Left lung (tissue), 10 donors: ENCODE measurements around the gene DNAH9. TPM values are rescaled to one million over a fixed set of nuclear protein-coding genes. Genes with fewer than 3 reads are reported as not detected.

Experiments used
- ATAC-seq: fragments of 200-7000 bp; cut with Tn5 transposase; one replicate; pipeline ENCODE4 v1.9.1; 2020; ENCODE audit warnings: moderate library complexity
- DNase-seq, 4 donors: peaks; one replicate each; pipeline ENCODE4 v3.0.0-alpha.2; 2013 to 2020
- H3K27ac ChIP-seq, 2 donors: fragments of 200-600 bp; sonication (generic) in 1 of 2; one replicate each; pipeline versions ENCODE4 v1.5.0 to v1.8.0; 2020 to 2021
- H3K27me3 ChIP-seq, 2 donors: fragments of 200-600 bp; sonication (generic) in 1 of 2; one replicate each; pipeline versions ENCODE4 v1.5.0 to v1.8.0; 2020 to 2021
- H3K36me3 ChIP-seq, 2 donors: fragments of 200-600 bp; sonication (generic) in 1 of 2; one replicate each; pipeline versions ENCODE4 v1.5.0 to v1.8.0; 2020 to 2021
- H3K4me1 ChIP-seq, 2 donors: fragments of 200-600 bp; one replicate each; pipeline ENCODE4 v1.8.0; 2021
- H3K4me3 ChIP-seq, 2 donors: fragments of 200-600 bp; sonication (generic) in 1 of 2; one replicate each; pipeline versions ENCODE4 v1.5.0 to v1.8.0; 2020 to 2021; ENCODE audit warnings: mild to moderate bottlenecking in 1 of 2
- H3K9me3 ChIP-seq, 2 donors: fragments of 200-600 bp; sonication (generic) in 1 of 2; one replicate each; pipeline versions ENCODE4 v1.5.0 to v1.8.0; 2020 to 2021
- intact Hi-C, 2 donors: fragments of 100-400 bp; cut with DNase I; formaldehyde crosslinking; loops; one replicate each; pipeline versions ENCODE4 v1.11.2 to v1.14.2; 2022
- polyA plus RNA-seq, 6 donors: library from polyadenylated mRNA; unstranded; fragments of 120-200 nt; gene quantifications; one replicate each; pipeline ENCODE4 v1.2.1, GENCODE V29; 2013; ENCODE audit not compliant: insufficient read length in 6 of 6
- total RNA-seq, 2 donors: library from RNA; stranded (reverse); fragmentation: NEBNext Ultra II Directional; extraction: Animal tissue kit (Norgen Biotek cat#: 25700); gene quantifications; one replicate each; pipeline ENCODE4 v1.2.1, GENCODE V29; 2021
- TF ChIP-seq, protein P1 (sequence below), 2 donors: fragments of 200-600 bp; sonication (generic) in 1 of 2; IDR thresholded peaks; one replicate each; pipeline versions ENCODE4 v1.5.0 to v1.8.0; 2021; ENCODE audit warnings: antibody characterized with exemption in 2 of 2
- donor health status: DM: no; HTN: yes; CAD: no.
- donor health status: DM: no; HTN: no; CAD: no.

DNAH9 gene
- total and polyA plus RNA-seq, 8 donors = 0.38 to 12.0 (median 7.5) TPM

DNA sequence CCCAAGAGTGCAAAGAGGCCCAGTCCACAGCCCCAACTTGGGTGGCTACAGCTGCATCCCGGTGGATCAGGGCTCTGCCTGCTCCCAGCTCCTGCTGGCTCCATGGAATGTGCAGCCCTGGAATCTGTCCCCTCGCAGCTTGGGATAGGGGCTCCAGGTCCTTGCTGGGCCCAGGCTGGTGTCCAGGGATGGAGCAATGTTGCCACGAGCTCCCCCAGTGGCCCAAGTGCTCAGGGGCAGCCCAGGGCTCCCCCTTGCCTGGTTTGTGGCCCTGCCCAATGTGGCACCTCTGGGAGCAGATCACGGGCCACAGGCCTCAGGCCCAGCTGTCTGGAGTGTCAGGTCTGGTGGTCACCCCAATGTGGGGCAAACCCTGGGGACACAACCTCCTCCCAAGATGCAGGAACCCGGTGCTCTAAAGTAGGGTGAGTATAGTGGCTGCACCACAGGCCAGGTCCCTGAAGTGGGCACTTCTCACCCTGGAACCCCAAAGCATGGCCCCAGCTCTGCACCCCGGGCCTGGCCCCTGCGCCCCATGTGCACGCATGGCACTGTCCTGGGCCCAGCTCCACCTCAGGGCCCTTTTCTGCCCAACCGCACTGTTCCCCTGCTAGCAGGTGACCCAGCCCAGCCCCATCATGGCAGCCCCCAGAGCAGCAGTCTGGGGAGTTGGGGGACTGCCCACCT, 14.8 kb upstream of the DNAH9 start:
- H3K27ac ChIP-seq = no peak overlapping the region

DNA sequence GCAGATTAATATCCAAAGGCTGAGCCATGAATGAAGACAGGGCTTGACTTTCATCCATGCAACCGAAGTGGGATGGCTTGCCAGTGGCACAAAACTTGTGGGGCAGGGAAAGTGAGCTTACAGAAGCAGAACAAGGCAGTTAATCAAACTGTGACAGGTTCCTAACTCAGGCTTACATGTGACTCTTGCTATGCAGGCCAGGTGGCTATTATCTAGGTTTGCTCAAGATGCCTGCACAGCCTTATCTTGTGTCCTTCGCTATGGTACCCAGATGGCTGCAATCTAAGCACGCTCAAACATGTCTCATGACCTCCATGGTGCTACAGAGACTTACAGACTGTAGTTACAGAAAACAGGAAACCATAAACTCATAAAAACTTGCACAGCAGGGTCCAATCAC, 8.6 kb upstream of the DNAH9 start:
- no peaks in the 10 kb centered on the region for H3K9me3 ChIP-seq
- intact Hi-C loops = no loop called here
- H3K27ac ChIP-seq = no peak overlapping the region
- TF ChIP-seq, protein P1, sequence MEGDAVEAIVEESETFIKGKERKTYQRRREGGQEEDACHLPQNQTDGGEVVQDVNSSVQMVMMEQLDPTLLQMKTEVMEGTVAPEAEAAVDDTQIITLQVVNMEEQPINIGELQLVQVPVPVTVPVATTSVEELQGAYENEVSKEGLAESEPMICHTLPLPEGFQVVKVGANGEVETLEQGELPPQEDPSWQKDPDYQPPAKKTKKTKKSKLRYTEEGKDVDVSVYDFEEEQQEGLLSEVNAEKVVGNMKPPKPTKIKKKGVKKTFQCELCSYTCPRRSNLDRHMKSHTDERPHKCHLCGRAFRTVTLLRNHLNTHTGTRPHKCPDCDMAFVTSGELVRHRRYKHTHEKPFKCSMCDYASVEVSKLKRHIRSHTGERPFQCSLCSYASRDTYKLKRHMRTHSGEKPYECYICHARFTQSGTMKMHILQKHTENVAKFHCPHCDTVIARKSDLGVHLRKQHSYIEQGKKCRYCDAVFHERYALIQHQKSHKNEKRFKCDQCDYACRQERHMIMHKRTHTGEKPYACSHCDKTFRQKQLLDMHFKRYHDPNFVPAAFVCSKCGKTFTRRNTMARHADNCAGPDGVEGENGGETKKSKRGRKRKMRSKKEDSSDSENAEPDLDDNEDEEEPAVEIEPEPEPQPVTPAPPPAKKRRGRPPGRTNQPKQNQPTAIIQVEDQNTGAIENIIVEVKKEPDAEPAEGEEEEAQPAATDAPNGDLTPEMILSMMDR (IDR thresholded peaks at IDR 0.05) = no peak
- ATAC-seq (no peak), DNase-seq (no peak)
- no peak overlapping the region for H3K4me3 ChIP-seq
- no peaks in the 10 kb centered on the region for H3K27me3 ChIP-seq
- H3K36me3 ChIP-seq = no peaks in the 10 kb centered on the region
- no peaks in the 10 kb centered on the region for H3K4me1 ChIP-seq

More for the DNA sequence above, 14.8 kb upstream of the DNAH9 start:
- Histone ChIP-seq H3K36me3 (no peaks in the 10 kb centered on the region), H3K4me3 (no peak overlapping the region), H3K9me3 (peaks cover 0 to 16% of the 10 kb centered on the region in 2 donors), H3K4me1 (no peaks in the 10 kb centered on the region), H3K27me3 (no peaks in the 10 kb centered on the region)
- ATAC-seq (no peak), DNase-seq (no peak)
- TF ChIP-seq, protein P1 (IDR thresholded peaks at IDR 0.05) = no peak
- intact Hi-C loops = no loop called here

DNA sequence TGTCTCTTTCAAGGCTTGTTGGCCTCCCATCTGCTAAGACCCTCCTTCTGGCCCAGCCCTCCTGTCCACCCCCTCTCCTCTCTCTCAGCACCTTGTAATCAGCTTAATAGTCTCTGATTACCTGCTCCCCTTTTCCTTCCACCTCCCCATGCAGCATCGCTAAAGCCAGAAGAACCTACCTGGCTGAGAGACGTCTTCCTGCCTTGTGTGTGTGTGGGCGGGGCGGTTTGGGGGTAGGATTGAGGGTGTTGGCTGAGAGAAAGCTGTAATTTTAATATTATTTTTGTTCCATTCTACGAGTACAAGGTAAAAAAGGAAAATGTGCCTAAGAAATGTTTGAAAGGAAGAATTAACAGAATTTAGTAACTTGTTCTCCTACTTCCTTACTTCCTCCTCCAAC, 3.4 kb downstream of the DNAH9 start:
- Histone ChIP-seq H3K4me3 (no peak overlapping the region), H3K36me3 (no peaks in the 10 kb centered on the region), H3K9me3 (no peaks in the 10 kb centered on the region), H3K27ac (no peak overlapping the region), H3K4me1 (no peaks in the 10 kb centered on the region), H3K27me3 (peaks cover 0 to 31% of the 10 kb centered on the region in 2 donors)
- TF ChIP-seq, protein P1 (IDR thresholded peaks at IDR 0.05) = no peak
- ATAC-seq (no peak), DNase-seq (no peak)
- intact Hi-C loops = no loop called here

DNA sequence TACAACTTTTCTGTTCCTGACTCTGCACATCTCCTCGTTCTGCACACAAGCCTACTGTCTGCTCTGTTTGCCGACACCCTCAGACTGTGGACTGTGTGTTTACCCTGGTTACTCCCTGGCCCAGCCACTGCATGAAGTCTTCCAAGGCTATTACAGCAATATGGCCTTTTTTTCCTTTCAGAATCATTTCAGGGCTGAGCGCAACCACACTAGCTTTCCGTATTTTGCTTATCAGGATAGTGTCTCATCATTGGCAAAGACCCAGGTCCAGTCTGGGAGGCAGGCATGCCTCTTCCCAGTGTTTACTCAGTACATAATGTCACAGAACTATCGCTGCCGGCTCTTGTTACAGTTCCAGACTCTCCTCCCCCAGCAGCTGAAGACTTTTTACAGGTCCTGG, 10.1 kb downstream of the DNAH9 start:
- ATAC-seq = peak; percentile 93

DNA sequence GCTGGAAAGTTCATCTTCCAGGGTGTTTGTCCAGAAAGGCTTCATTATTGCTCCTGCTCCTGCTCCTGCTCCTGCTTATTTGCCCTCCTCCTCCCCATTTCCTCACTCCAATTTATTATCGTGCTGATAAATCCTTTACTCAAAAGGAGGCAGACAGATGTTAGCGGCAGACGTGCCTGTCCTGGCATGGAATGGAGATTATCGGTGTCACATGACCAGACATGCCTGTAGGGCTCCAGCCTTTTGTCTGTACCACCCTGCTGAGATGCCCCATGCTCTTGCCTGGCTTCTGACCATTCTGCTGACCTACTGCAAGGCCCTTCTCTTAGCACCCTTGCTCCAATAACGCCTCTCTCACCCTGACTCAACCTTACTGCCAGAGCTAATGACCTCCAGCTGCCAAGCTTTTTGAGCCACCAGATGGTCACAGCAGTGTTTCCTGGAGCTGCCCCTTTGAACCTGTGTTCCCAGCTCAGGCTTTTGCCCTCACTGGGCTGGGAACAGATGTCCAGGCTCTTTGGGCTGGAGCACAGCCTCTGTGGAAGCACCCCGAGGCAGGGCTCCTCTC, 12.8 kb downstream of the DNAH9 start:
- TF ChIP-seq, protein P1 (IDR thresholded peaks at IDR 0.05) = no peak
- Histone ChIP-seq H3K36me3 (no peaks in the 10 kb centered on the region), H3K4me1 (no peaks in the 10 kb centered on the region), H3K27ac (no peak overlapping the region), H3K27me3 (no peaks in the 10 kb centered on the region), H3K4me3 (no peak overlapping the region), H3K9me3 (no peaks in the 10 kb centered on the region)
- intact Hi-C loops = no loop called here
- ATAC-seq = no peak
- DNase-seq = no peak

More for the DNA sequence above, 10.1 kb downstream of the DNAH9 start:
- Histone ChIP-seq H3K4me1 (no peaks in the 10 kb centered on the region), H3K36me3 (no peaks in the 10 kb centered on the region), H3K27ac (peak overlapping the region in 1 of 2 donors; percentile 37), H3K9me3 (no peaks in the 10 kb centered on the region), H3K4me3 (no peak overlapping the region), H3K27me3 (no peaks in the 10 kb centered on the region)
- TF ChIP-seq, protein P1 (IDR thresholded peaks at IDR 0.05) = no peak
- peak in 3 of 4 donors; percentile 37 to 90 (median 71) for DNase-seq
- intact Hi-C loops = no loop called here
